Choroid plexus epithelial cell (primary cell): ENCODE results near the gene ELFN1.

Experiments
- DNase-seq: peaks from one replicate; pipeline ENCODE4 v3.0.0-alpha.2; 2010; ENCODE audit warnings: low read depth
- H3K4me3 ChIP-seq: 2 replicates; pipeline ENCODE4 v1.5.1; 2011; ENCODE audit warnings: low read depth, mild to moderate bottlenecking, control low read depth, low read length, moderate library complexity
- TF ChIP-seq, protein P1 (sequence below): conservative IDR thresholded peaks from 2 replicates; pipeline ENCODE4 v1.5.1; 2011; ENCODE audit warnings: low read depth, mild to moderate bottlenecking, control low read depth, inconsistent platforms, low read length, moderate library complexity

The ELFN1 gene

GRCh38 chr7:1742555-1743303 is 72.7 kb downstream of the ELFN1 start:
- DNase-seq, result peak; percentile 45
- TF ChIP-seq, protein P1, sequence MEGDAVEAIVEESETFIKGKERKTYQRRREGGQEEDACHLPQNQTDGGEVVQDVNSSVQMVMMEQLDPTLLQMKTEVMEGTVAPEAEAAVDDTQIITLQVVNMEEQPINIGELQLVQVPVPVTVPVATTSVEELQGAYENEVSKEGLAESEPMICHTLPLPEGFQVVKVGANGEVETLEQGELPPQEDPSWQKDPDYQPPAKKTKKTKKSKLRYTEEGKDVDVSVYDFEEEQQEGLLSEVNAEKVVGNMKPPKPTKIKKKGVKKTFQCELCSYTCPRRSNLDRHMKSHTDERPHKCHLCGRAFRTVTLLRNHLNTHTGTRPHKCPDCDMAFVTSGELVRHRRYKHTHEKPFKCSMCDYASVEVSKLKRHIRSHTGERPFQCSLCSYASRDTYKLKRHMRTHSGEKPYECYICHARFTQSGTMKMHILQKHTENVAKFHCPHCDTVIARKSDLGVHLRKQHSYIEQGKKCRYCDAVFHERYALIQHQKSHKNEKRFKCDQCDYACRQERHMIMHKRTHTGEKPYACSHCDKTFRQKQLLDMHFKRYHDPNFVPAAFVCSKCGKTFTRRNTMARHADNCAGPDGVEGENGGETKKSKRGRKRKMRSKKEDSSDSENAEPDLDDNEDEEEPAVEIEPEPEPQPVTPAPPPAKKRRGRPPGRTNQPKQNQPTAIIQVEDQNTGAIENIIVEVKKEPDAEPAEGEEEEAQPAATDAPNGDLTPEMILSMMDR, result no peak
- no peak overlapping the region for H3K4me3 ChIP-seq

DNA sequence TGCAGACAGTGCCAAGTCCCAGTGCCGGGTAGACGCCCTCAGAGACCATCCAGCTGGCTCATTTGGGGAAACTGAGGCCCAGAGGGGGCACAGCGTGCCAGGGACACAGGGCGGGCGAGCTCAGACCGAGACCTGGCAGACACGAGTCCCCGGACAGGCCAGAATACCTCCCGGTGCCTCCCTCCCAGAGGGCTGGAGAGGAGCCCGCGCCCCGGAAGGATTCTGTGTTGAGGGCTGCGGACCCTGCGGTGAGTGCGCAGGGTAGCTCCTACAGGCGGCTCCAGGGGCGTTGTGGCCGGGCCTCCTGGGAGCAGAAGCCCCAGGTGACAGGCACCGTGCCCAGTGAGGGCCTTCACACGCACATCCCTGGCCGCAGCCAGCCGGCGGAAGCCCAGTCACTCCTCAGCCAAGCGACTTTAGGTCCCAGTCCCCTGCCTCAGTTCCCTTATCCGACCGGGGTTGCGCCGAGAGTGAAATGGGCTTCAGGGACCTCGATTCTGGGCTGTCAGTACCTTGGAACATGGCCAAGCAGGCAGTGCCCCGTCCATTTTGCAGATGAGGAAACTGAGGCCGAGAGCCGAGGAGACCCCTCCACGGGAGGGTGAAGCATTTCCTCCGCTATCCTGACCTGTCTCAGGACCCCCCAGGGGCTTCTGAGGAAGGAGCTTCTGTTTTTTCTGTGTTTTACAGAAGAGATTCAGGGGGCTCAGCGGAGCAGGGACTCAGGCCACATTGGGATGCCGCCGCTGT is 73.6 kb downstream of the ELFN1 start:
- TF ChIP-seq, protein P1, result no peak
- DNase-seq, result no peak
- no peak overlapping the region for H3K4me3 ChIP-seq

DNA sequence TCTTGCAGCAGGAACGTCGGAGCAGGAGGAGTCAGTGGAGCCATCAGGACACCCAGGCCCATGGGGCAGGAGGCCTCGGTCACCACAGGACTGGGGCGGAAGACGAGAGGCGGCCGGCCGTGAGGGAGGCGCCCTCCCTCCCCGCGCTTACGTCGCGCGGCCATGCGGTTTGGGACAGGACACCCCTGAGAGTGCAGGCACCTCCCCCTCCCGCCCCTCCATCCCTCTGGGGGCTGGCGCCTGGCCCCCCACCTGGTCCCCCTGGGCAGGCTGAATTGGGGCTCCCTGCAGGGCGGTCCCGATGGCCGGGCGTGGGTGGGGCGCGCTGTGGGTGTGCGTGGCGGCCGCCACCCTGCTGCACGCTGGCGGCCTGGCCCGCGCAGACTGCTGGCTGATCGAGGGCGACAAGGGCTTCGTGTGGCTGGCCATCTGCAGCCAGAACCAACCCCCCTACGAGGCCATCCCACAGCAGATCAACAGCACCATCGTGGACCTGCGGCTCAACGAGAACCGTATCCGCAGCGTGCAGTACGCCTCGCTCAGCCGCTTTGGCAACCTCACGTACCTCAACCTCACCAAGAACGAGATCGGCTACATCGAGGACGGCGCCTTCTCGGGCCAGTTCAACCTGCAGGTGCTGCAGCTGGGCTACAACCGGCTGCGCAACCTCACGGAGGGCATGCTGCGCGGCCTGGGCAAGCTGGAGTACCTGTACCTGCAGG is 74.4 kb downstream of the ELFN1 start:
- TF ChIP-seq, protein P1, result no peak
- DNase-seq, result no peak
- no peak overlapping the region for H3K4me3 ChIP-seq

DNA sequence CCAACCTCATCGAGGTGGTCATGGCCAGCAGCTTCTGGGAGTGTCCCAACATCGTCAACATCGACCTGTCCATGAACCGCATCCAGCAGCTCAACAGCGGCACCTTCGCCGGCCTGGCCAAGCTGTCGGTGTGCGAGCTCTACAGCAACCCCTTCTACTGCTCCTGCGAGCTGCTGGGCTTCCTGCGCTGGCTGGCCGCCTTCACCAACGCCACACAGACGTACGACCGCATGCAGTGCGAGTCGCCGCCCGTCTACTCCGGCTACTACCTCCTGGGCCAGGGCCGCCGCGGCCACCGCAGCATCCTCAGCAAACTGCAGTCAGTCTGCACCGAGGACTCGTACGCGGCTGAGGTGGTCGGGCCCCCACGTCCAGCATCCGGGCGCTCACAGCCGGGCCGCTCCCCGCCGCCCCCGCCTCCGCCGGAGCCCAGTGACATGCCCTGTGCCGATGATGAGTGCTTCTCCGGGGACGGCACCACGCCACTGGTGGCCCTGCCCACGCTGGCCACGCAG is 75.0 kb downstream of the ELFN1 start:
- no peak for DNase-seq
- H3K4me3 ChIP-seq, result no peak overlapping the region
- TF ChIP-seq, protein P1, result no peak

GRCh38 chr7:1745576-1746490 is 75.8 kb downstream of the ELFN1 start:
- no peak overlapping the region for H3K4me3 ChIP-seq
- TF ChIP-seq, protein P1, result no peak
- no peak for DNase-seq

DNA sequence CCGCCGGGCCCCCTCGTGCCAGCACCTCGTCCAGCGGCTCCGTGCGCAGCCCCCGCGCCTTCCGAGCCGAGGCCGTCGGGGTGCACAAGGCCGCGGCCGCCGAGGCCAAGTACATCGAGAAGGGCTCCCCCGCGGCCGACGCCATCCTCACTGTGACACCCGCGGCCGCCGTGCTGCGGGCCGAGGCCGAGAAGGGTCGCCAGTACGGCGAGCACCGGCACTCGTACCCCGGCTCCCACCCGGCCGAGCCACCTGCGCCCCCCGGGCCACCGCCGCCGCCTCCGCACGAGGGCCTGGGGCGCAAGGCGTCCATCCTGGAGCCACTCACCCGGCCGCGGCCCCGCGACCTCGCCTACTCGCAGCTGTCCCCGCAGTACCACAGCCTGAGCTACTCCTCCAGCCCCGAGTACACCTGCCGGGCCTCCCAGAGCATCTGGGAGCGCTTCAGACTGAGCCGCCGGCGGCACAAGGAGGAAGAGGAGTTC is 76.5 kb downstream of the ELFN1 start:
- H3K4me3 ChIP-seq, result no peak overlapping the region
- TF ChIP-seq, protein P1, result no peak
- DNase-seq, result no peak
